ENCODE data around the gene TRIM77. TPM values are rescaled to one million over a fixed set of nuclear protein-coding genes. Genes with fewer than 3 reads are reported as not detected.
"Not testable (repeated sequence)": the region's sequence is repeated elsewhere in the genome, so short reads cannot be mapped to it uniquely, and the experiment has no call there.

Gene TRIM77
- total RNA-seq, 2 experiments from 2014 or later, result not detected

- CTCF ChIA-PET, result no interaction called here
- Mint-ChIP-seq H3K4me1 (ENCODE audit: low read depth) (no peaks in the 10 kb centered on the region), H3K4me3 (no peak overlapping the region), H3K27ac (no peak overlapping the region), H3K27me3 (ENCODE audit: low read depth) (no peaks in the 10 kb centered on the region), H3K36me3 (ENCODE audit: low read depth) (no peaks in the 10 kb centered on the region), H3K9me3 (no peaks in the 10 kb centered on the region)
- DNase-seq, result no peak
- intact Hi-C loops (cut with micrococcal nuclease), result no loop called here
These were observed 27.0 kb downstream of the TRIM77 start for GRCh38 chr11:89737116-89737515.

GRCh38 chr11:89741406-89741805 is 31.3 kb downstream of the TRIM77 start:
- CTCF ChIA-PET; DNase-seq; H3K4me1 Mint-ChIP-seq (ENCODE audit: low read depth); H3K36me3 Mint-ChIP-seq (ENCODE audit: low read depth); H3K4me3 Mint-ChIP-seq; H3K27me3 Mint-ChIP-seq (ENCODE audit: low read depth); H3K27ac Mint-ChIP-seq; H3K9me3 Mint-ChIP-seq; intact Hi-C loops (cut with micrococcal nuclease): not testable (repeated sequence)

GRCh38 chr11:89744158-89744557 is 34.1 kb downstream of the TRIM77 start:
- CTCF ChIA-PET; H3K9me3 Mint-ChIP-seq; H3K36me3 Mint-ChIP-seq (ENCODE audit: low read depth); H3K27me3 Mint-ChIP-seq (ENCODE audit: low read depth); intact Hi-C loops (cut with micrococcal nuclease); H3K27ac Mint-ChIP-seq; DNase-seq; H3K4me1 Mint-ChIP-seq (ENCODE audit: low read depth); H3K4me3 Mint-ChIP-seq: not testable (repeated sequence)

GRCh38 chr11:89750822-89751221 is 40.7 kb downstream of the TRIM77 start:
- H3K4me1 Mint-ChIP-seq (ENCODE audit: low read depth); intact Hi-C loops (cut with micrococcal nuclease); H3K4me3 Mint-ChIP-seq; DNase-seq; H3K27ac Mint-ChIP-seq; H3K9me3 Mint-ChIP-seq; H3K27me3 Mint-ChIP-seq (ENCODE audit: low read depth); H3K36me3 Mint-ChIP-seq (ENCODE audit: low read depth); CTCF ChIA-PET: not testable (repeated sequence)

Other genes starting within 250 kb of the TRIM77 start
- gene NOX4, start 218.9 kb upstream of the TRIM77 start, total RNA-seq, result not detected
- not detected for gene TRIM49, start 98.3 kb downstream of the TRIM77 start, total RNA-seq
- gene TRIM64B, start 168.2 kb downstream of the TRIM77 start, total RNA-seq, result not detected
- not detected for gene TRIM49D1, start 211.9 kb downstream of the TRIM77 start, total RNA-seq
- not detected for gene TRIM49D2, start 213.8 kb downstream of the TRIM77 start, total RNA-seq

All from activated naive CD4-positive, alpha-beta T cell treated with anti-CD3 and anti-CD28 coated beads for 36 hours (primary cell).